Peyer's patch (tissue), 4 donors: ENCODE results near the gene DEAF1.

ENCODE experiments used
- POLR2A ChIP-seq, 2 donors: fragments of 450-650 bp; IDR thresholded peaks; one replicate each; pipeline ENCODE4 v1.5.1; 2017; ENCODE audit warnings: antibody characterized with exemption in 2 of 2, mild to moderate bottlenecking in 2 of 2, moderate library complexity in 2 of 2
- TF ChIP-seq, protein P1 (sequence below), 6 experiments: fragments of 450-650 bp in 4 of 6; fragments of 200-600 bp in 2 of 6; sonication (generic) in 1 of 6; IDR thresholded peaks; one replicate each; pipeline ENCODE4 v1.5.1; 2017 to 2019; ENCODE audit warnings: antibody characterized with exemption in 6 of 6, mild to moderate bottlenecking in 3 of 6, moderate library complexity in 1 of 6

DNA sequence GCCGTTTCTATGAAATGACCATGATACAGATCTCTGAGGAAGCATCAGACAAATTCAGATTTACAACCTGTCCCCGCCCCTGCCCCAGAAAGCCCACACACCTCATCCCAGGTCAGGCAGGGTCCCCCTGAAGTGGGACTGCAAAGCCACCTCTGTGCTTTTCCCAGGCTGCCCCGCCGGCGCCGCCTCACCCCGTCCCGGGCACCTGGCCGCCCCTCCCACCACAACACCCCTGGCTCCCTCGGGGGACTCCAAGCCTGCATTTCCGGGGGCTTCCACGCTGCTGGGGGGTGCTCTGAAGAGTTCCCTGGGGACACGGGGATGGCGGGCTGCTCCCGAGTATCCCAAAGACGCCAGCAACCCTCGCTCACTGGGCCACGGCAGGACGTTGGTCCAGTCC, 34.7 kb downstream of the DEAF1 start:
- TF ChIP-seq, protein P1, sequence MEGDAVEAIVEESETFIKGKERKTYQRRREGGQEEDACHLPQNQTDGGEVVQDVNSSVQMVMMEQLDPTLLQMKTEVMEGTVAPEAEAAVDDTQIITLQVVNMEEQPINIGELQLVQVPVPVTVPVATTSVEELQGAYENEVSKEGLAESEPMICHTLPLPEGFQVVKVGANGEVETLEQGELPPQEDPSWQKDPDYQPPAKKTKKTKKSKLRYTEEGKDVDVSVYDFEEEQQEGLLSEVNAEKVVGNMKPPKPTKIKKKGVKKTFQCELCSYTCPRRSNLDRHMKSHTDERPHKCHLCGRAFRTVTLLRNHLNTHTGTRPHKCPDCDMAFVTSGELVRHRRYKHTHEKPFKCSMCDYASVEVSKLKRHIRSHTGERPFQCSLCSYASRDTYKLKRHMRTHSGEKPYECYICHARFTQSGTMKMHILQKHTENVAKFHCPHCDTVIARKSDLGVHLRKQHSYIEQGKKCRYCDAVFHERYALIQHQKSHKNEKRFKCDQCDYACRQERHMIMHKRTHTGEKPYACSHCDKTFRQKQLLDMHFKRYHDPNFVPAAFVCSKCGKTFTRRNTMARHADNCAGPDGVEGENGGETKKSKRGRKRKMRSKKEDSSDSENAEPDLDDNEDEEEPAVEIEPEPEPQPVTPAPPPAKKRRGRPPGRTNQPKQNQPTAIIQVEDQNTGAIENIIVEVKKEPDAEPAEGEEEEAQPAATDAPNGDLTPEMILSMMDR (IDR thresholded peaks at IDR 0.05), result no peak
- no peak for TF ChIP-seq POLR2A (IDR thresholded peaks at IDR 0.05)
